DMS 273 treated with DMSO at 0.1 percent for 48 hours (cell line): Measurements from ENCODE around the gene RHBDL3.
"Not testable (repeated sequence)": the region's sequence is repeated elsewhere in the genome, so short reads cannot be mapped to it uniquely, and the experiment has no call there.

Source experiments
- DNase-seq: peaks from one replicate; lab custom pipeline; 2025; lab: John Stamatoyannopoulos, UW

RHBDL3 gene

GRCh38 chr17:32265192-32265923 is at the start of gene RHBDL3:
Gene RHBDL3, plus strand, starts transcription at chr17:32265832. Its CDS starts 358 bp downstream, at chr17:32266190.
- DNase-seq: no peak

- DNase-seq: no peak
Observed at GRCh38 chr17:32222621-32223020, 43.0 kb upstream of the RHBDL3 start.

GRCh38 chr17:32223703-32224102 is 41.9 kb upstream of the RHBDL3 start:
- no peak for DNase-seq

GRCh38 chr17:32226886-32227285 is 38.7 kb upstream of the RHBDL3 start:
- DNase-seq: no peak

GRCh38 chr17:32227910-32228309 is 37.7 kb upstream of the RHBDL3 start:
- DNase-seq: no peak

GRCh38 chr17:32235588-32235987 is 30.0 kb upstream of the RHBDL3 start:
- no peak for DNase-seq

GRCh38 chr17:32239456-32239855 is 26.2 kb upstream of the RHBDL3 start:
- DNase-seq: no peak

GRCh38 chr17:32240750-32241149 is 24.9 kb upstream of the RHBDL3 start:
- DNase-seq: no peak

- DNase-seq: no peak
Observed at GRCh38 chr17:32241640-32242039, 24.0 kb upstream of the RHBDL3 start.

GRCh38 chr17:32249475-32249874 is 16.2 kb upstream of the RHBDL3 start:
- DNase-seq: no peak

GRCh38 chr17:32253117-32253611 is 12.5 kb upstream of the RHBDL3 start:
- no peak for DNase-seq

GRCh38 chr17:32256012-32256700 is 9.5 kb upstream of the RHBDL3 start:
- DNase-seq: peak; percentile 50

- no peak for DNase-seq
Observed at GRCh38 chr17:32256701-32257019, 9.0 kb upstream of the RHBDL3 start.

- DNase-seq: peak; percentile 99
Observed at GRCh38 chr17:32258383-32259140, 7.1 kb upstream of the RHBDL3 start.

GRCh38 chr17:32259586-32259985 is 6.0 kb upstream of the RHBDL3 start:
- no peak for DNase-seq

GRCh38 chr17:32261417-32261736 is 4.3 kb upstream of the RHBDL3 start:
- no peak for DNase-seq

GRCh38 chr17:32261936-32262510 is 3.6 kb upstream of the RHBDL3 start:
- DNase-seq: no peak

- not testable (repeated sequence) for DNase-seq
Observed at GRCh38 chr17:32263515-32263914, 2.1 kb upstream of the RHBDL3 start.

- no peak for DNase-seq
Observed at GRCh38 chr17:32264140-32264799, 1.4 kb upstream of the RHBDL3 start.

GRCh38 chr17:32264823-32265191 is 825 bp upstream of the RHBDL3 start:
- DNase-seq: no peak

GRCh38 chr17:32266051-32266388 is 388 bp downstream of the RHBDL3 start:
- no peak for DNase-seq
